SK-N-MC (cell line): ENCODE results near the gene PDE11A.

Experiments used
- EZH2 ChIP-seq: fragments of 200-600 bp; sonication (generic); IDR thresholded peaks from one replicate; pipeline ENCODE4 v1.6.1; 2017; ENCODE audit warnings: antibody characterized with exemption
- POLR2AphosphoS5 ChIP-seq: IDR thresholded peaks from 2 replicates; pipeline ENCODE4 v1.6.1; 2012; ENCODE audit warnings: mild to moderate bottlenecking, low read depth, low read length, borderline replicate concordance

DNA sequence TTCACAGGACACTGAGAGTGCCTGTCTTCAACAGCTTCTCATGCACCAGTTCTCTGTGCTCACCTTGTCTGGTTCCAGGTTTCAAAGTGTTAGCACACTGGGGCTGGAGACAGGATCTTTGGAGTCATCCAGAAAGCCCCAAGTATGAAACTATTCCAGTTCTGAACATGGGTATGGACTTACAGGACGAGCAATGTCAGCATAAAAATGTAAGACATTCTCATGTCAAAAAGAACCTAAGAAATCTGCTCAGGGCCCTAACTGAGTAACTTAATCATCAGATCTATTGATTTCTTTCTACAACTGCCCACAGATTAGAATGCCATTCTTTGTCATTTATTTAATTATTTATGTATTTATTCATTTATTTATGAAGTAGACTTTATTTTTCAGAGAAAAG, 495.5 kb downstream of the PDE11A start:
- TF ChIP-seq EZH2: no peak
- TF ChIP-seq POLR2AphosphoS5: no peak
